Gastroesophageal sphincter (tissue), 4 donors: ENCODE results near the gene REELD1. TPM values are rescaled to one million over a fixed set of nuclear protein-coding genes. Genes with fewer than 3 reads are reported as not detected.

Source experiments
- ATAC-seq: fragments of 150-250 bp; one replicate; pipeline ENCODE4 v1.9.1; 2016; ENCODE audit warnings: mild to moderate bottlenecking, moderate library complexity
- H3K27ac ChIP-seq, 4 donors: fragments of 200-600 bp; sonication (generic) in 3 of 4; 1 replicate in 3 of 4; 2 replicates in 1 of 4; pipeline ENCODE4 v1.5.1; 2016 to 2019
- H3K27me3 ChIP-seq: fragments of 200-600 bp; sonication (generic); one replicate; pipeline ENCODE4 v1.5.1; 2019
- H3K36me3 ChIP-seq, 2 donors: fragments of 200-600 bp; sonication (generic); one replicate each; pipeline ENCODE4 v1.5.1; 2019; ENCODE audit warnings: control low read depth in 1 of 2
- H3K4me1 ChIP-seq, 3 donors: fragments of 200-600 bp; sonication (generic); 1 replicate in 2 of 3; 2 replicates in 1 of 3; pipeline ENCODE4 v1.5.1; 2016 to 2019; ENCODE audit warnings: control low read depth in 2 of 3
- H3K4me3 ChIP-seq, 2 donors: fragments of 200-600 bp; sonication (generic); one replicate each; pipeline ENCODE4 v1.5.1; 2019; ENCODE audit warnings: mild to moderate bottlenecking in 1 of 2, moderate library complexity in 1 of 2
- H3K9me3 ChIP-seq, 3 donors: fragments of 200-600 bp; sonication (generic); one replicate each; pipeline ENCODE4 v1.5.1; 2017 to 2019; ENCODE audit warnings: control low read depth in 2 of 3
- CTCF ChIP-seq, 4 experiments: fragments of 200-600 bp in 2 of 4; fragments of 450-650 bp in 2 of 4; sonication (generic) in 1 of 4; IDR thresholded peaks; one replicate each; pipeline ENCODE4 v1.5.1; 2017 to 2019; ENCODE audit warnings: antibody characterized with exemption in 4 of 4, mild to moderate bottlenecking in 2 of 4, moderate library complexity in 2 of 4
- EP300 ChIP-seq: sonication (generic); formaldehyde crosslinking; IDR thresholded peaks from one replicate; pipeline ENCODE4 v1.6.1; 2017; ENCODE audit warnings: antibody characterized with exemption, mild to moderate bottlenecking
- POLR2A ChIP-seq, 2 donors: fragments of 450-650 bp; IDR thresholded peaks; one replicate each; pipeline ENCODE4 v1.6.1; 2017; ENCODE audit warnings: antibody characterized with exemption in 2 of 2, mild to moderate bottlenecking in 2 of 2, moderate library complexity in 1 of 2
- POLR2AphosphoS5 ChIP-seq: sonication (generic); formaldehyde crosslinking; IDR thresholded peaks from one replicate; pipeline ENCODE4 v1.6.1; 2017; ENCODE audit warnings: antibody characterized with exemption
- WGBS, 2 donors: methylation state at CpG; one replicate each; pipeline ENCODE4 v1.1.5; 2018; ENCODE audit warnings: low coverage in 1 of 2; 5-methylcytosine and 5-hydroxymethylcytosine counted together
- total RNA-seq, 4 donors: library from RNA; depleted of rRNA; stranded (reverse); fragments of >200 nt; gene quantifications; one replicate each; pipeline ENCODE4 v1.1.0, GENCODE V29; 2016

Gene REELD1
- total RNA-seq = 1 to 10 TPM in 1 of 4 donors, under 1 TPM in 1, not detected in 2; 0.78 to 1.4 TPM

GRCh38 chr4:146214238-146214637, at the start of gene REELD1:
Gene REELD1 (plus strand): TSS chr4:146214538. CDS start chr4:146216953, 2,415 bp downstream.
- WGBS, 2 donors = 81% methylated on average over 2 to 4 of the region's 5 CpGs
- Histone ChIP-seq H3K27ac (no peak within 1 kb of the TSS), H3K36me3 (no peaks in the 10 kb centered on the region), H3K4me1 (no peaks in the 10 kb centered on the region), H3K27me3 (no peaks in the 10 kb centered on the region), H3K9me3 (no peaks in the 10 kb centered on the region), H3K4me3 (no peak within 1 kb of the TSS)
- no peak for ATAC-seq
- TF ChIP-seq POLR2AphosphoS5 = no peak
- TF ChIP-seq POLR2A (IDR thresholded peaks at IDR 0.05) = no peak
- no peak for TF ChIP-seq CTCF (IDR thresholded peaks at IDR 0.05)
- TF ChIP-seq EP300 = no peak

GRCh38 chr4:146165221-146165620, 49.1 kb upstream of the REELD1 start:
- WGBS, 2 donors = 64 to 88% methylated on average over 1 of the region's 1 CpG
- H3K27me3 ChIP-seq = no peaks in the 10 kb centered on the region
- peaks cover 0 to 19% (median 0%) of the 10 kb centered on the region in 3 donors for H3K9me3 ChIP-seq
- no peak overlapping the region for H3K27ac ChIP-seq
- ATAC-seq = no peak
- no peaks in the 10 kb centered on the region for H3K4me1 ChIP-seq
- no peak overlapping the region for H3K4me3 ChIP-seq
- no peaks in the 10 kb centered on the region for H3K36me3 ChIP-seq
- TF ChIP-seq POLR2A (IDR thresholded peaks at IDR 0.05) = no peak
- TF ChIP-seq POLR2AphosphoS5 = no peak
- no peak for TF ChIP-seq CTCF (IDR thresholded peaks at IDR 0.05)
- no peak for TF ChIP-seq EP300

GRCh38 chr4:146165840-146166239, 48.5 kb upstream of the REELD1 start:
- TF ChIP-seq CTCF (IDR thresholded peaks at IDR 0.05) = no peak
- TF ChIP-seq EP300 = no peak
- no peak for TF ChIP-seq POLR2AphosphoS5
- no peak for TF ChIP-seq POLR2A (IDR thresholded peaks at IDR 0.05)
- no peak for ATAC-seq
- Histone ChIP-seq H3K27ac (no peak overlapping the region), H3K27me3 (no peaks in the 10 kb centered on the region), H3K9me3 (peaks cover 0 to 16% (median 0%) of the 10 kb centered on the region in 3 donors), H3K4me1 (no peaks in the 10 kb centered on the region), H3K36me3 (no peaks in the 10 kb centered on the region), H3K4me3 (no peak overlapping the region)

- Histone ChIP-seq H3K4me1 (peaks cover 0 to 3% (median 0%) of the 10 kb centered on the region in 3 donors), H3K4me3 (no peak overlapping the region), H3K27ac (no peak overlapping the region), H3K27me3 (no peaks in the 10 kb centered on the region), H3K36me3 (no peaks in the 10 kb centered on the region), H3K9me3 (no peaks in the 10 kb centered on the region)
- no peak for ATAC-seq
- TF ChIP-seq POLR2A (IDR thresholded peaks at IDR 0.05) (no peak), EP300 (no peak), CTCF (IDR thresholded peaks at IDR 0.05) (no peak), POLR2AphosphoS5 (no peak)
- WGBS, 2 donors = 78 to 95% methylated on average over 2 to 3 of the region's 3 CpGs
Observed at GRCh38 chr4:146170149-146170548, 44.2 kb upstream of the REELD1 start.

GRCh38 chr4:146175541-146176453, 38.5 kb upstream of the REELD1 start, which contains the start of gene LSM6:
Gene LSM6 (plus strand): TSS chr4:146175718. CDS start chr4:146182922, 7,204 bp downstream.
- Histone ChIP-seq H3K27me3 (no peaks in the 10 kb centered on the region), H3K4me1 (peaks cover 8 to 52% (median 16%) of the 10 kb centered on the region in 3 donors), H3K9me3 (no peaks in the 10 kb centered on the region), H3K27ac (peak within 1 kb of the TSS; percentile 70 to 95 (median 94)), H3K36me3 (no peaks in the 10 kb centered on the region), H3K4me3 (peak within 1 kb of the TSS; percentile 75 to 88)
- WGBS, 2 donors = 0 to 2% methylated on average over 3 to 8 of the region's 75 CpGs
- peak; percentile 95 for ATAC-seq
- peak; percentile 43 to 57 for TF ChIP-seq POLR2A (IDR thresholded peaks at IDR 0.05)
- peak in 3 of 4 experiments; percentile 3 to 45 (median 35) for TF ChIP-seq CTCF (IDR thresholded peaks at IDR 0.05)
- peak; percentile 88 for TF ChIP-seq POLR2AphosphoS5
- TF ChIP-seq EP300 = no peak
